ENCODE results near the gene LAMA5.

DNA sequence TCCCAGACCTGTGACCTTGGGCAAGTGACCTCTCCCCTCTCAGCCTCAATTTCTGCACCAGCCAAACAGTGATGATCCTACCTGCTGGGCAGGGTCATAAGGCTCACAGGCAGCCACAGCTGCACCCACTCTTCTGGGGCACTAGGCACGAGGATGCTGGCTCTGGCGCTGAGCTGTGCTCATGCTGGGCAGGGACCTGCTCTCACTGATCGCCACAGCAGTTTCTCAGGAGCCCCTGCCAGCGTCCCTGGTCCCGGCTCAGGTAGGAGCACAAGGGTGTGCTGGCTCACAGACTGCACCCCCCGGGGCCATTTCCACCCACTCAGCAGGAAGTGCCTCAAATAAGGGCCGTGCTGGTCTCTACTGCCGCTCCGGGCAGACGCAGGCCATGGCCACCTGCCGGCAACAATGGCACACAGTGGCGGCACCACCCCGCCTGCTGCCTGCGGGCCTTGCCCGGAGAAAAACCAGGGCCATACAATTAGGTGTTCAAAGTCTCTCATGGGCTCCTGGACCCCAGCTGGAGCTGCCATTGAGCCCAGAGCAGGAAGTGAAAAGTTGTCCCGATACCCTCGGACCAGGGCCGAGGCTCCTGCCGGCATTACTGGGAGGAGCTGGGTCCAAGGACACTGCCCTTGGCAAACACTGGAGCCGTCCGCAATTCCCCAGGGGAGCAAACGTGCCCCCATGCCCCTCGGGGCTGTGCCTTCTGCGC, 44.5 kb upstream of the LAMA5 start:
- TF ChIP-seq EZH2 (IDR thresholded peaks at IDR 0.05; ENCODE audit: borderline replicate concordance) = no peak
- no peak for TF ChIP-seq EZH2phosphoT487 (IDR thresholded peaks at IDR 0.05; ENCODE audit: low read depth, severe bottlenecking, unreplicated experiment)
- TF ChIP-seq, protein P1, sequence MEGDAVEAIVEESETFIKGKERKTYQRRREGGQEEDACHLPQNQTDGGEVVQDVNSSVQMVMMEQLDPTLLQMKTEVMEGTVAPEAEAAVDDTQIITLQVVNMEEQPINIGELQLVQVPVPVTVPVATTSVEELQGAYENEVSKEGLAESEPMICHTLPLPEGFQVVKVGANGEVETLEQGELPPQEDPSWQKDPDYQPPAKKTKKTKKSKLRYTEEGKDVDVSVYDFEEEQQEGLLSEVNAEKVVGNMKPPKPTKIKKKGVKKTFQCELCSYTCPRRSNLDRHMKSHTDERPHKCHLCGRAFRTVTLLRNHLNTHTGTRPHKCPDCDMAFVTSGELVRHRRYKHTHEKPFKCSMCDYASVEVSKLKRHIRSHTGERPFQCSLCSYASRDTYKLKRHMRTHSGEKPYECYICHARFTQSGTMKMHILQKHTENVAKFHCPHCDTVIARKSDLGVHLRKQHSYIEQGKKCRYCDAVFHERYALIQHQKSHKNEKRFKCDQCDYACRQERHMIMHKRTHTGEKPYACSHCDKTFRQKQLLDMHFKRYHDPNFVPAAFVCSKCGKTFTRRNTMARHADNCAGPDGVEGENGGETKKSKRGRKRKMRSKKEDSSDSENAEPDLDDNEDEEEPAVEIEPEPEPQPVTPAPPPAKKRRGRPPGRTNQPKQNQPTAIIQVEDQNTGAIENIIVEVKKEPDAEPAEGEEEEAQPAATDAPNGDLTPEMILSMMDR (IDR thresholded peaks at IDR 0.05; ENCODE audit: poor library complexity) = no peak
